ENCODE data around the gene LAGE3. TPM values are rescaled to one million over a fixed set of nuclear protein-coding genes. Genes with fewer than 3 reads are reported as not detected.

The LAGE3 gene
- total and polyA plus RNA-seq, 2 of the 13 experiments (the other 11 are each of a cell fraction or from before 2014, with no cell fraction given): 7.6 to 12.7 TPM

GRCh38 chrX:154449618-154450017, 29.5 kb downstream of the LAGE3 start:
- no peak overlapping the region for H3K4me3 ChIP-seq (replicated peaks in 1 of 3; ENCODE audit: insufficient read depth in 1 of 3, low read depth in 2 of 3, low read length in 3 of 3)
- no peak for DNase-seq (ENCODE audit: low spot score)
- H3K4me1 ChIP-seq (ENCODE audit: insufficient read depth, low read length): peaks cover 10% of the 10 kb centered on the region
- 97% methylated on average over 6 of the region's 18 CpGs for WGBS (ENCODE audit: low lambda C conversion rate)
- no peak for FAIRE-seq
- ChIA-PET CTCF (ENCODE audit: low intra/inter-chr PET ratio, low total read pairs) (no interaction called here), POLR2A (no interaction called here)
- no TSS peak for BruUV-seq (replicated peaks)
- no peaks in the 10 kb centered on the region; a peak in 1 of 5 replicates for H3K36me3 ChIP-seq (replicated peaks in 1 of 2; ENCODE audit: control insufficient read depth in 1 of 2, insufficient read depth in 2 of 2, low read length in 2 of 2)
- no peak overlapping the region for H3K4me2 ChIP-seq (ENCODE audit: low read depth, low read length)
- H3K9me3 ChIP-seq (ENCODE audit: low read length): no peaks in the 10 kb centered on the region
- ATAC-seq: no peak
- H4K20me1 ChIP-seq (ENCODE audit: insufficient read depth, low read length): no peaks in the 10 kb centered on the region
- H3K27ac ChIP-seq (ENCODE audit: extremely low read length, insufficient read depth, low read length): no peak overlapping the region
- no peaks in the 10 kb centered on the region for H3K27me3 ChIP-seq (ENCODE audit: control insufficient read depth in 1 of 2, insufficient read depth in 2 of 2, low read length in 2 of 2)
- peaks cover 2% of the 10 kb centered on the region for H3K79me2 ChIP-seq (ENCODE audit: insufficient read depth, low read length)
- intact Hi-C loops (cut with micrococcal nuclease; ENCODE audit: unreplicated experiment): no loop called here
- in situ Hi-C loops (cut with HindIII; ENCODE audit: extremely low pct_ligation_motif_present, low pct_unique_long_range_greater_than_20kb): no loop called here
- TF ChIP-seq NFE2L2 (IDR thresholded peaks at IDR 0.05; ENCODE audit: low read length) (no peak), ZNF580 (CRISPR knock-in tag; IDR thresholded peaks at IDR 0.05; ENCODE audit: borderline replicate concordance, low read depth) (no peak), FOSL1 (CRISPR knock-in tag; IDR thresholded peaks at IDR 0.05; ENCODE audit: borderline replicate concordance) (no peak), RBM22 (optimal IDR thresholded peaks at IDR 0.05; ENCODE audit: low read length) (no peak), MXD4 (CRISPR knock-in tag; IDR thresholded peaks at IDR 0.05) (no peak), ATRX (CRISPR knock-in tag; IDR thresholded peaks at IDR 0.05; ENCODE audit: borderline replicate concordance) (no peak), DMAP1 (CRISPR knock-in tag; IDR thresholded peaks at IDR 0.05) (no peak), ZNF329 (CRISPR knock-in tag; IDR thresholded peaks at IDR 0.05; ENCODE audit: low read depth) (no peak), ISX (CRISPR knock-in tag; conservative IDR thresholded peaks at IDR 0.05) (no peak), MED8 (CRISPR knock-in tag; IDR thresholded peaks at IDR 0.05; ENCODE audit: insufficient replicate concordance) (no peak), RCOR2 (CRISPR knock-in tag; IDR thresholded peaks at IDR 0.05) (no peak), TARDBP (CRISPR knock-in tag; IDR thresholded peaks at IDR 0.05) (no peak), KDM2A (CRISPR knock-in tag; IDR thresholded peaks at IDR 0.05; ENCODE audit: borderline replicate concordance, low read depth) (no peak), KLF9 (CRISPR knock-in tag; IDR thresholded peaks at IDR 0.05; ENCODE audit: low read depth) (no peak)
- H2AFZ ChIP-seq (ENCODE audit: low read length): no peak overlapping the region
- no peak overlapping the region for H3K9ac ChIP-seq (ENCODE audit: insufficient read depth, low read depth, low read length)
